Testis (tissue), 2 donors: ENCODE results near the gene XK.

Source experiments
- CTCF ChIP-seq, 3 experiments: fragments of 450-650 bp in 2 of 3; fragments of 200-600 bp in 1 of 3; sonication (generic) in 1 of 3; IDR thresholded peaks; one replicate each; pipeline ENCODE4 v1.5.1; 2016 to 2019; ENCODE audit warnings: antibody characterized with exemption in 3 of 3, mild to moderate bottlenecking in 2 of 3, moderate library complexity in 1 of 3
- POLR2A ChIP-seq: fragments of 450-650 bp; IDR thresholded peaks from one replicate; pipeline ENCODE4 v1.6.1; 2017; ENCODE audit warnings: antibody characterized with exemption, mild to moderate bottlenecking, moderate library complexity

- TF ChIP-seq CTCF (IDR thresholded peaks at IDR 0.05) (no peak), POLR2A (no peak)
Observed at GRCh38 chrX:37638047-37638446, 47.5 kb upstream of the XK start.
